ENCODE measurements around the gene CSNK1D.

DNA sequence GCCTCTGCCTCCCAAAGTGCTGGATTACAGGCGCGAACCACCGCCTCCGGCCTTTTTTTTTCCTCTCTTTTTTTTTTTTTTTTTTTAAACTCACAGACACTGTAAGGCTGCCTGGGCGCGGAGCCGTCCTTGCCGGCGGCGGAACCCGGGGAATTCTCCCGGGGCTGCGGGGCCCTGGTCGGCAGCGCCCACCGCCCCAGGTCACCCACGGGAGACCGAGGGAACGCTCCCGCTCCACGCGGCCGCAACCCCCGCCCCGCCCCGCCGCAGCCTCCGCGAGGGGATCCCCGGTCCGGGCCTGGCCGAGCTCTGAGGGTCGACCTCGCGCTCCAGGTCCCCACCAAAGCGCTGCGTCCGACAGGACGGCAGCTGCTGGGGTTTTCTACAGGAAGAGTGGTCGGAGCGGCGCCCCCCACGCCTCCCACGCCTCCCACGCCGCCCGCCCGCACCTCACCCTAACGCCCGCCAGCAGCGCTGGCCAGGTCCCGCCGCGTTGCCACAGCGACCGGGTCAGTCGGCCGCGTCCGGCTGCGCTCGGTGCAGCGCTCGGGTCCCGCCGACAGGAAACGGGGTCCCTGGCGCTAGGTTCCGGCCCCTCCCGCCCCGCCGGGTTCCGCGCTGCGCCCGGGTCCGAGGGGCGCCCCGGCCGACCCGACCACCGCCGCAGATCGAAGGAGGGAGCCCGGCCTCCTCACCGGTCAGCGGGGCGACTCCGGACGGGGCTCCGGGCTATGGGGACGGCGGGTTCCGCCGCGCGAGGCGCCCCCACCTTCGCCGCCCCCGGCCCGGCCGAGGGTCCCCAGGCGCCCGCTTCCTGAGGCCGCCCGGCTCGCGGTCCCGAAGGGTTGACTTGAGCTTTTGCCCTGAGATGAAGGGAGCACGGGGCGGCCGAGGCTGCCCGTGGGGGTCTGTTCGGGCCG, 60.9 kb downstream of the CSNK1D start, which contains the start of gene CCDC57:
- peak; percentile 9 for TF ChIP-seq POLR2A (IDR thresholded peaks at IDR 0.05)
- TF ChIP-seq, protein P1, sequence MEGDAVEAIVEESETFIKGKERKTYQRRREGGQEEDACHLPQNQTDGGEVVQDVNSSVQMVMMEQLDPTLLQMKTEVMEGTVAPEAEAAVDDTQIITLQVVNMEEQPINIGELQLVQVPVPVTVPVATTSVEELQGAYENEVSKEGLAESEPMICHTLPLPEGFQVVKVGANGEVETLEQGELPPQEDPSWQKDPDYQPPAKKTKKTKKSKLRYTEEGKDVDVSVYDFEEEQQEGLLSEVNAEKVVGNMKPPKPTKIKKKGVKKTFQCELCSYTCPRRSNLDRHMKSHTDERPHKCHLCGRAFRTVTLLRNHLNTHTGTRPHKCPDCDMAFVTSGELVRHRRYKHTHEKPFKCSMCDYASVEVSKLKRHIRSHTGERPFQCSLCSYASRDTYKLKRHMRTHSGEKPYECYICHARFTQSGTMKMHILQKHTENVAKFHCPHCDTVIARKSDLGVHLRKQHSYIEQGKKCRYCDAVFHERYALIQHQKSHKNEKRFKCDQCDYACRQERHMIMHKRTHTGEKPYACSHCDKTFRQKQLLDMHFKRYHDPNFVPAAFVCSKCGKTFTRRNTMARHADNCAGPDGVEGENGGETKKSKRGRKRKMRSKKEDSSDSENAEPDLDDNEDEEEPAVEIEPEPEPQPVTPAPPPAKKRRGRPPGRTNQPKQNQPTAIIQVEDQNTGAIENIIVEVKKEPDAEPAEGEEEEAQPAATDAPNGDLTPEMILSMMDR (IDR thresholded peaks at IDR 0.05), result peak in 2 of 3 donors; percentile 44 to 55

All from ovary (tissue), 3 donors.